Right lobe of liver (tissue), 4 donors: ENCODE data around the gene CHFR.

Experiments
- POLR2A ChIP-seq: fragments of 450-650 bp; IDR thresholded peaks from one replicate; pipeline ENCODE4 v1.6.1; 2017; ENCODE audit warnings: antibody characterized with exemption, mild to moderate bottlenecking
- TF ChIP-seq, protein P1 (sequence below), 4 donors: fragments of 200-600 bp in 3 of 4; fragments of 450-650 bp in 1 of 4; IDR thresholded peaks; one replicate each; pipeline versions ENCODE4 v1.5.1 to v1.8.0; 2016 to 2022; ENCODE audit warnings: antibody characterized with exemption in 4 of 4, mild to moderate bottlenecking in 2 of 4
- donor health status: DM: no; HTN: no; CAD: no.
- donor health status: DM: no; HTN: no; CAD: no.
- donor health status: DM: no; HTN: yes; CAD: no.

GRCh38 chr12:132852496-132852895, 34.9 kb downstream of the CHFR start:
- TF ChIP-seq, protein P1, sequence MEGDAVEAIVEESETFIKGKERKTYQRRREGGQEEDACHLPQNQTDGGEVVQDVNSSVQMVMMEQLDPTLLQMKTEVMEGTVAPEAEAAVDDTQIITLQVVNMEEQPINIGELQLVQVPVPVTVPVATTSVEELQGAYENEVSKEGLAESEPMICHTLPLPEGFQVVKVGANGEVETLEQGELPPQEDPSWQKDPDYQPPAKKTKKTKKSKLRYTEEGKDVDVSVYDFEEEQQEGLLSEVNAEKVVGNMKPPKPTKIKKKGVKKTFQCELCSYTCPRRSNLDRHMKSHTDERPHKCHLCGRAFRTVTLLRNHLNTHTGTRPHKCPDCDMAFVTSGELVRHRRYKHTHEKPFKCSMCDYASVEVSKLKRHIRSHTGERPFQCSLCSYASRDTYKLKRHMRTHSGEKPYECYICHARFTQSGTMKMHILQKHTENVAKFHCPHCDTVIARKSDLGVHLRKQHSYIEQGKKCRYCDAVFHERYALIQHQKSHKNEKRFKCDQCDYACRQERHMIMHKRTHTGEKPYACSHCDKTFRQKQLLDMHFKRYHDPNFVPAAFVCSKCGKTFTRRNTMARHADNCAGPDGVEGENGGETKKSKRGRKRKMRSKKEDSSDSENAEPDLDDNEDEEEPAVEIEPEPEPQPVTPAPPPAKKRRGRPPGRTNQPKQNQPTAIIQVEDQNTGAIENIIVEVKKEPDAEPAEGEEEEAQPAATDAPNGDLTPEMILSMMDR (IDR thresholded peaks at IDR 0.05) = no peak
- TF ChIP-seq POLR2A = no peak
